Muscle of leg (tissue), 11 donors: ENCODE results near the gene PMEPA1. TPM values are rescaled to one million over a fixed set of nuclear protein-coding genes. Genes with fewer than 3 reads are reported as not detected.

Experiments
- DNase-seq: peaks from one replicate; pipeline ENCODE4 v3.0.0; 2013
- H3K27ac ChIP-seq: one replicate; pipeline ENCODE4 v1.5.1; 2013; ENCODE audit warnings: mild to moderate bottlenecking, low read length, control low read depth
- H3K27me3 ChIP-seq: one replicate; pipeline ENCODE4 v1.6.1; 2013; ENCODE audit warnings: low read length; ENCODE audit not compliant: control insufficient read depth, insufficient read depth
- H3K36me3 ChIP-seq: one replicate; pipeline ENCODE4 v1.6.1; 2013; ENCODE audit warnings: low read length; ENCODE audit not compliant: control insufficient read depth, insufficient read depth
- H3K4me1 ChIP-seq: one replicate; pipeline ENCODE4 v1.6.1; 2013; ENCODE audit warnings: low read length; ENCODE audit not compliant: control insufficient read depth, insufficient read depth
- H3K4me3 ChIP-seq: one replicate; pipeline ENCODE4 v1.5.1; 2013; ENCODE audit warnings: low read length, control low read depth
- H3K9me3 ChIP-seq: replicated peaks from 2 replicates; pipeline ENCODE4 v1.6.1; 2013; ENCODE audit warnings: low read depth, low read length; ENCODE audit not compliant: control insufficient read depth
- WGBS: methylation state at CpG from one replicate; pipeline ENCODE4 v1.1.5; 2013; ENCODE audit warnings: missing lambda C conversion rate; ENCODE audit not compliant: insufficient coverage; 5-methylcytosine and 5-hydroxymethylcytosine counted together
- polyA plus RNA-seq, 8 donors: library from polyadenylated mRNA; unstranded; fragments of 120-200 nt; gene quantifications; one replicate each; pipeline versions ENCODE4 v1.2.1 to v1.2.3, GENCODE V29; 2013; ENCODE audit warnings: inconsistent platforms in 1 of 8, low replicate concordance in 1 of 8; ENCODE audit not compliant: insufficient read length in 8 of 8, insufficient read depth in 1 of 8
- total RNA-seq: library from RNA; stranded (reverse); fragments of 120-200 nt; gene quantifications from one replicate; pipeline ENCODE4 v1.2.4, GENCODE V29; 2013

Gene PMEPA1
- total and polyA plus RNA-seq, 9 donors = 8.2 to 29.4 (median 23.3) TPM

GRCh38 chr20:57749869-57750268, 40.1 kb upstream of the PMEPA1 start:
- no peaks in the 10 kb centered on the region for H3K36me3 ChIP-seq
- no peak overlapping the region for H3K27ac ChIP-seq
- WGBS = 70% methylated on average over 6 of the region's 7 CpGs
- no peak for DNase-seq
- H3K4me3 ChIP-seq = no peak overlapping the region
- H3K9me3 ChIP-seq = peaks cover 5% of the 10 kb centered on the region
- H3K4me1 ChIP-seq = peaks cover 39% of the 10 kb centered on the region
- H3K27me3 ChIP-seq = peaks cover 9% of the 10 kb centered on the region

GRCh38 chr20:57749131-57749690, 39.4 kb upstream of the PMEPA1 start:
- Histone ChIP-seq H3K9me3 (peaks cover 5% of the 10 kb centered on the region), H3K27ac (peak overlapping the region; percentile 82), H3K4me3 (no peak overlapping the region), H3K27me3 (peaks cover 9% of the 10 kb centered on the region), H3K36me3 (no peaks in the 10 kb centered on the region), H3K4me1 (peaks cover 39% of the 10 kb centered on the region)
- WGBS = 31% methylated on average over 11 of the region's 13 CpGs
- DNase-seq = peak; percentile 54

GRCh38 chr20:57748601-57749130, 38.9 kb upstream of the PMEPA1 start:
- Histone ChIP-seq H3K27ac (peak overlapping the region; percentile 82), H3K36me3 (no peaks in the 10 kb centered on the region), H3K9me3 (peaks cover 5% of the 10 kb centered on the region), H3K27me3 (peaks cover 9% of the 10 kb centered on the region), H3K4me1 (peaks cover 35% of the 10 kb centered on the region), H3K4me3 (peak overlapping the region; percentile 16)
- WGBS = 9% methylated on average over 14 of the region's 29 CpGs
- DNase-seq = peak; percentile 88

GRCh38 chr20:57747861-57748481, 38.2 kb upstream of the PMEPA1 start:
- Histone ChIP-seq H3K27ac (peak overlapping the region; percentile 52), H3K27me3 (peaks cover 9% of the 10 kb centered on the region), H3K9me3 (peaks cover 5% of the 10 kb centered on the region), H3K4me3 (no peak overlapping the region), H3K36me3 (no peaks in the 10 kb centered on the region), H3K4me1 (peaks cover 30% of the 10 kb centered on the region)
- DNase-seq = peak; percentile 36
- 75% methylated on average over 7 of the region's 18 CpGs for WGBS

- H3K4me3 ChIP-seq = no peak overlapping the region
- peaks cover 10% of the 10 kb centered on the region for H3K27me3 ChIP-seq
- H3K9me3 ChIP-seq = peaks cover 5% of the 10 kb centered on the region
- H3K36me3 ChIP-seq = no peaks in the 10 kb centered on the region
- 40% methylated on average over 1 of the region's 7 CpGs for WGBS
- H3K27ac ChIP-seq = no peak overlapping the region
- peak; percentile 50 for DNase-seq
- peaks cover 30% of the 10 kb centered on the region for H3K4me1 ChIP-seq
These were observed 37.1 kb upstream of the PMEPA1 start for GRCh38 chr20:57746832-57747404.

GRCh38 chr20:57746201-57746600, 36.4 kb upstream of the PMEPA1 start:
- H3K27ac ChIP-seq = no peak overlapping the region
- H3K4me3 ChIP-seq = no peak overlapping the region
- peaks cover 30% of the 10 kb centered on the region for H3K4me1 ChIP-seq
- no peak for DNase-seq
- H3K9me3 ChIP-seq = no peaks in the 10 kb centered on the region
- no peaks in the 10 kb centered on the region for H3K36me3 ChIP-seq
- WGBS = 95% methylated on average over 9 of the region's 13 CpGs
- peaks cover 7% of the 10 kb centered on the region for H3K27me3 ChIP-seq

- Histone ChIP-seq H3K27ac (no peak overlapping the region), H3K9me3 (no peaks in the 10 kb centered on the region), H3K4me3 (no peak overlapping the region), H3K36me3 (no peaks in the 10 kb centered on the region), H3K4me1 (peaks cover 22% of the 10 kb centered on the region), H3K27me3 (peaks cover 7% of the 10 kb centered on the region)
- DNase-seq = no peak
- no CpG with 5 or more reads among the region's 6 CpGs for WGBS
These were observed 34.4 kb upstream of the PMEPA1 start for GRCh38 chr20:57744206-57744605.

GRCh38 chr20:57743450-57744095, 33.8 kb upstream of the PMEPA1 start:
- Histone ChIP-seq H3K4me3 (no peak overlapping the region), H3K9me3 (no peaks in the 10 kb centered on the region), H3K27ac (no peak overlapping the region), H3K4me1 (peaks cover 15% of the 10 kb centered on the region), H3K36me3 (no peaks in the 10 kb centered on the region), H3K27me3 (peaks cover 4% of the 10 kb centered on the region)
- no peak for DNase-seq
- 80% methylated on average over 4 of the region's 10 CpGs for WGBS

GRCh38 chr20:57742507-57743181, 32.8 kb upstream of the PMEPA1 start:
- H3K4me3 ChIP-seq = no peak overlapping the region
- WGBS = 39% methylated on average over 8 of the region's 11 CpGs
- peaks cover 6% of the 10 kb centered on the region for H3K4me1 ChIP-seq

GRCh38 chr20:57738484-57738883, 28.7 kb upstream of the PMEPA1 start:
- no peaks in the 10 kb centered on the region for H3K36me3 ChIP-seq
- H3K27ac ChIP-seq = no peak overlapping the region
- peaks cover 2% of the 10 kb centered on the region for H3K27me3 ChIP-seq
- WGBS = no CpG with 5 or more reads among the region's 2 CpGs
- DNase-seq = no peak
- H3K4me1 ChIP-seq = peaks cover 10% of the 10 kb centered on the region
- no peaks in the 10 kb centered on the region for H3K9me3 ChIP-seq
- no peak overlapping the region for H3K4me3 ChIP-seq

More at GRCh38 chr20:57742507-57743181, 32.8 kb upstream of the PMEPA1 start:
- Histone ChIP-seq H3K27ac (no peak overlapping the region), H3K27me3 (peaks cover 4% of the 10 kb centered on the region), H3K36me3 (no peaks in the 10 kb centered on the region), H3K9me3 (no peaks in the 10 kb centered on the region)
- no peak for DNase-seq
